ENCODE measurements around the gene YIPF3.

DNA sequence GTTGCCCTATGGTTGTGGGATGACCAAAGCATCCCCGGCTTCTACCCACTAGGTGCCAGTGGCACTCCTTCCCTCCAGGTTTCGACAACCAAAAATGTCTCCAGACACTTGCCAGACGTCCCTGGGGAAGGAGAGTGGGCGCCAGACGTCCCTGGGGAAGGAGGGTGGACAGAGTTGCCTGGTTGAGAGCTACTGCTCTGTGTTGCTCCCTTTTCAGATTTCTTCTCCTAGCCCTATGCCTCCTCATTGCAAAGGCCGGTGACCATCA, 19.7 kb downstream of the YIPF3 start:
- TF ChIP-seq POLR2A (IDR thresholded peaks at IDR 0.05; ENCODE audit: low read depth, low read length) = no peak
- no peak for TF ChIP-seq TAF1 (IDR thresholded peaks at IDR 0.05; ENCODE audit: low read depth, low read length)
- no peak for TF ChIP-seq POLR2AphosphoS5 (IDR thresholded peaks at IDR 0.05; ENCODE audit: low read depth, low read length)
- no peak for TF ChIP-seq POU2F2 (IDR thresholded peaks at IDR 0.05; ENCODE audit: low read depth, low read length)
